ENCODE measurements around the gene CHPF.

DNA sequence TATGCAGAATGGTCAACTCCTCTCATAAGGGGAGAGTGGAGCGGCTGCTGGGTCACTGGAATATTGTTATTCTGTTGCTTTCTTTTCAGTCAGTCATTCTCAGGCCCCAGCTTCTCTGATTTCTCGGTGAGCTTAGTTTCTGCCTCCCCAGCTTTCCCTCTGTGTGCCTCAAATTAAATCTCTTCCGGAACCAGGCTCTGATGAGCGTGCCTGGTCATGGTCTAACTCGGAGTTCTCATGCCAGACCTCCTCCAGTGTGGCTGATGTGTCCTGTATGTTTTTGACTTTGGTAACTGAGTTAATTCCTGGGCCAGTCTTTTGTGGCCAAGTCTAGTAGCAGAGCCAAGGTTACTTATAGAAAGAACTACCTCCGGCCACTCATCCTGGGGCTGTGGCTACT is 49.1 kb upstream of the CHPF start:
- TF ChIP-seq, protein P1, sequence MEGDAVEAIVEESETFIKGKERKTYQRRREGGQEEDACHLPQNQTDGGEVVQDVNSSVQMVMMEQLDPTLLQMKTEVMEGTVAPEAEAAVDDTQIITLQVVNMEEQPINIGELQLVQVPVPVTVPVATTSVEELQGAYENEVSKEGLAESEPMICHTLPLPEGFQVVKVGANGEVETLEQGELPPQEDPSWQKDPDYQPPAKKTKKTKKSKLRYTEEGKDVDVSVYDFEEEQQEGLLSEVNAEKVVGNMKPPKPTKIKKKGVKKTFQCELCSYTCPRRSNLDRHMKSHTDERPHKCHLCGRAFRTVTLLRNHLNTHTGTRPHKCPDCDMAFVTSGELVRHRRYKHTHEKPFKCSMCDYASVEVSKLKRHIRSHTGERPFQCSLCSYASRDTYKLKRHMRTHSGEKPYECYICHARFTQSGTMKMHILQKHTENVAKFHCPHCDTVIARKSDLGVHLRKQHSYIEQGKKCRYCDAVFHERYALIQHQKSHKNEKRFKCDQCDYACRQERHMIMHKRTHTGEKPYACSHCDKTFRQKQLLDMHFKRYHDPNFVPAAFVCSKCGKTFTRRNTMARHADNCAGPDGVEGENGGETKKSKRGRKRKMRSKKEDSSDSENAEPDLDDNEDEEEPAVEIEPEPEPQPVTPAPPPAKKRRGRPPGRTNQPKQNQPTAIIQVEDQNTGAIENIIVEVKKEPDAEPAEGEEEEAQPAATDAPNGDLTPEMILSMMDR (IDR thresholded peaks at IDR 0.05; ENCODE audit: insufficient read depth, low read length, poor library complexity, severe bottlenecking) = no peak
- no peak for TF ChIP-seq EZH2phosphoT487 (conservative IDR thresholded peaks at IDR 0.05; ENCODE audit: low read length)

Measured in SU-DHL-6 (cell line).